ENCODE data around the gene RASA3. TPM values are rescaled to one million over a fixed set of nuclear protein-coding genes. Genes with fewer than 3 reads are reported as not detected.
A peak's percentile ranks its signal among the peaks of the same experiment; 100 is the strongest.
"Not testable (repeated sequence)": the region's sequence is repeated elsewhere in the genome, so short reads cannot be mapped to it uniquely, and the experiment has no call there.

Gene RASA3
- polyA plus RNA-seq, 1 donor from 2014 or later, result 52.8 TPM

DNA sequence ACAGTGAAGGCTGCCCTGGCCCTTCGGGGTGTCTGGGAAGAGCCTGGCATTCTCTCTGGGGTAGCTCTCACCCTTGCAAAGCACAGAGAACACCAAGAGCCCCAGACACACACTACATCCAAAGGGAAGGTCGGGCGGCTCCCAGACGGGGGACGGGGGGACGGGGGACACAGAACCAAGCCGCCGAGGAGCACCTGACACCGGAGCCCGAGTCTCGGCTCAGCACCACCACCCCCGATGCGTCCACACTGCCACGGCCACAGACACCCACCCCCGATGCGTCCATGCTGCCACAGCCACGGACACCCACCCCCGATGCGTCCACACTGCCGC, 29.2 kb downstream of the RASA3 start:
- H3K9me3 Mint-ChIP-seq, H3K4me3 Mint-ChIP-seq, H3K36me3 Mint-ChIP-seq, H3K27ac Mint-ChIP-seq, H3K27me3 Mint-ChIP-seq: not testable (repeated sequence)
- H3K4me1 Mint-ChIP-seq, result peaks cover 4 to 24% (median 7%) of the 10 kb centered on the region in 3 donors

DNA sequence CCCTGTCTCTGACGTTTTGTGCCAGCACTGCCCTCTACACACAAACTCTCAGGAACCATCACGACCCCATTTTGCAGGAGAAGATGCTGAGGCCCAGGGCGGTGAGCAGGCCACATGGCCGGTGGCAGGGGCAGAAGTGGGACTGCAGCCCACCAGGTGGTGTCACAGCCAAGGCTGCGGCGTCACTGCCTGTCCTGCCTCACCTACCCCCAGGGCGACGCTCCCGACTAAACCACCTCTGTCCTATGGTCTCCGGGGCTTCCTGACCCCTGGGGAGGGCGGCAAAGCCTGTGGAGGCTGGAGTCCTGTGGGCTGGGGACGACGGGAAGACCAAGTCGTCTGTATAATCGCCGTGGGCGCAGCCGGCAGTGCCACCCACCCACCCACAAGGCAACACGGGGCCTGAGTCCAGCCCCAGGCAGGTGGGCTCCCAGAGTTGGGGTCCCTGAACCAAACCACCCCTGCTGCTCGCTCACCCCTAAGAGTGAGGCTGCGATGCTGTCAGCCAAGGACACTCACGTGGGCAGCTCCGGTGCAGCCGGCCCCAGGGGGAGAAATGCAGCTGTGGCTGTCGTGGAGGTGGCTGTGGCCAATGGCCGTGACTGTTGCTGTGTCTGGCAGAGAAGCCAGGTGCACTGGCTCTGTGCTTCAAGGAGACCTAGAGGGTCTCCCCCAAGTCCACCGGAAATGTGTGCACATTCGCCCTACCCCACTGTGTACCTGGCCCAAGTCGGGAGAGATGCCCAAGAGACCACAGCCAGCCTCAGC, 29.7 kb downstream of the RASA3 start:
- Mint-ChIP-seq H3K27me3 (no peaks in the 10 kb centered on the region), H3K27ac (no peak overlapping the region), H3K4me3 (no peak overlapping the region), H3K36me3 (no peaks in the 10 kb centered on the region), H3K4me1 (peaks cover 4 to 25% (median 8%) of the 10 kb centered on the region in 3 donors), H3K9me3 (no peaks in the 10 kb centered on the region)

GRCh38 chr13:114102131-114102520, 30.3 kb downstream of the RASA3 start:
- H3K27ac Mint-ChIP-seq, result no peak overlapping the region
- peaks cover 9 to 25% (median 13%) of the 10 kb centered on the region in 3 donors for H3K4me1 Mint-ChIP-seq
- no peaks in the 10 kb centered on the region for H3K9me3 Mint-ChIP-seq
- H3K36me3 Mint-ChIP-seq, result no peaks in the 10 kb centered on the region
- H3K4me3 Mint-ChIP-seq, result peak overlapping the region in 1 of 4 donors; percentile 41
- no peaks in the 10 kb centered on the region for H3K27me3 Mint-ChIP-seq

DNA sequence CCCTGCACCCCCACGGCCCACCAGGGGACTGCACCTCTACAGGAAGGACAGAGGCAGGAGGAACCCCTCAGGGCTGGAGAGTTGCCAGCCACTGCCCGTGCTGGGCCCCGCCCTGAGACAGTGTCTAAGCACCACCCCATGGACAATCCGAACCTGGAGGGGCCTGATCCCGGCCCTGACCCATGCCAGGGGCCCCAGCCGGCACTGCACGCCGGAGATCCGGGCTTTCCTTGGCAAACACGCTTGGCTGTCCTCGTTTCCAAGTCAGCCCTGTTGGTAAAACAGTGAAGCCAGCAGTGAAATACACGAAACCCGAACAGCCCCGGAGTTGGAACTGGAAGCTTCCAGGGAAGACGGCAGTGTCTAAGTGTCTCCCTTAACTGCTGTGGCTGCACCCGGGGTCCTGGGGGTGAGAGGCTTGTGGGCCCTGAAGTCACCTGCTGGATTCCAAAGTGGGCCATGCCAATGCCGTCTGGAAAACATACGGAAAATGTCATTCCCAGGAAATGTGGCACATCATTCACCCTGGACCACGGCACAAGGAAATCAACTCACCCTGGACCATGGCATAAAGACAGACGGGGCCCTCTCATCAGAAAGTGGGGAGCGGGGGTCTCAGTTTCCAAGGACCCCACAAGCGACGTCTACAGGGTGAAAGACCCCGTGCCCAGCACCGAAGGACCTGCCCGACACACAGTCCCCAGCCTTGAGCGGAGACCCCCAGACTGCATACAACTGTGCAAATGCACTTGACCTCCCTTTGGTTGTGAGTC, 30.9 kb downstream of the RASA3 start:
- H3K27ac Mint-ChIP-seq, result peak overlapping the region in 2 of 3 donors; percentile 10 to 47
- H3K4me1 Mint-ChIP-seq, result peaks cover 15 to 28% (median 18%) of the 10 kb centered on the region in 3 donors
- H3K36me3 Mint-ChIP-seq, result no peaks in the 10 kb centered on the region
- H3K27me3 Mint-ChIP-seq, result no peaks in the 10 kb centered on the region
- H3K4me3 Mint-ChIP-seq, result peak overlapping the region in 1 of 4 donors; percentile 41
- H3K9me3 Mint-ChIP-seq, result no peaks in the 10 kb centered on the region

DNA sequence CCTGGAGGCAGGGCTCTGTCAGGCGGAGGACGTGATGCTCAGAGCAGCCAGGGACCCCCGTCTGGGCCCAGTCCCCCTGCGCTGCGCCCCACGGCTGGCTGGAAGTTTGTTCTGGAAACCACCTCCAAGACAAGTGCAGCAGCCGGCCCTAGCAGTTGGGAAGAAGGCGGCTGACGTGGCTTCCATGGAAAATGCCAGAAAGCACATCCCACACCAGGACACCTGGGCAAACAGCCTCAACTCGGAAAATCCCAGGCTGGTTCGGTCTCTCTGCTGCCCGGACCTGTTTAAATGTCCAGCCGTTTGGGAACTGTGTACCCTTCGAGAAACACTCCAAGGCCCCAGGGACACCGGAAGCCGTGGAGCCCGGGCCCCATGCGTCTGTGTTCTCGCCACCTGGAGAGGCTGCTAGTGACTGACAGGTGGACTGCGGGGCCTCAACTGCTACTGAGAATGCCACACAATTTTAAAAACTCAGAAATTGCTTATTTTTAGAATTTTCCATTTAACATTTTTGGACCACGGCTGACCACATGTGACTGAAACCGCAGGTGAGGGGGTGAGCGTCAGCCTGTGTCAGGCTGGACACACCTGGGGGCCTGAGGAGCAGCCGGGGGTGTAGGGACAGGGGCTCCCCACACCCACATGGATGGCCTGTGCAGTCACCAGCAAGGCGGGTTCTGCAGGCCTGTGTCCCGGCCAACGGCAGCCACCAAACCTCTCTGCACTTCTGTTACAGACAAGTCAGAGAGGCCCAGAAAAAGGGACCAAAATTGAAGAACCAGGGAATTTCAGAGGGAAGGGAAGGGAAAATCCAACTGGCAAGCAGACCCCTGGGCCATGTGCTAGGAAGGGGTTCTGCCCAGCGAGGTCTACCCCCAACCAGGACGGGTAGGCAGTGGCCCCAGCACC, 31.7 kb downstream of the RASA3 start:
- H3K4me1 Mint-ChIP-seq, result peaks cover 12 to 27% (median 26%) of the 10 kb centered on the region in 3 donors
- no peaks in the 10 kb centered on the region for H3K36me3 Mint-ChIP-seq
- H3K27me3 Mint-ChIP-seq, result no peaks in the 10 kb centered on the region

DNA sequence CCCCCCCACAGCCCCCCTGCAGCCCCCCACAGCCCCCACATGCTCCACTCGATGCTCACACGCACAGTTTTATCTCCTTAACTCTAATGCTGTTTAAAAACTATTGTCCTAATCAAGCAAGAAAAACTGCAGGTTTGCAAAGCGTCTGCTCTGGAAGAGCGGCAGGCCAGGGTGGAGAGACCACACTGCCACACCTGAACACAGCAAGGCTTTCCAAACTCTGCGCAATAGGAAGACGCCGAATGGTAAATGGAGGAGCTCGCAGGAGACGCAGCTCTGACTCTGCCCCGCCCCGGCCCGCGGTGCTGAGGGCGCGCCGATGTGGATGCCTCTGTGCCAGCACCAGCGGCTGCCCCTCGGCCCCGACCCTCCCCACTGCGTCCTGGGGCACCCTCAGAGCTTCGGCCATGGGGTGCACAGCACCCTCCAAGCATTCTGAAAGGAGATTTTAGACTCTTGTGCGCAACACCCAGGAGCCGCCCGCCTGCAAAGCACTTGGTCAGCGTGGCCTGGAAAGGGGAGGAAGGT, 32.4 kb downstream of the RASA3 start:
- Mint-ChIP-seq H3K4me3 (peak overlapping the region in 3 of 4 donors; percentile 27 to 55 (median 48)), H3K27me3 (no peaks in the 10 kb centered on the region), H3K9me3 (no peaks in the 10 kb centered on the region), H3K27ac (peak overlapping the region in 2 of 3 donors; percentile 48 to 52), H3K36me3 (no peaks in the 10 kb centered on the region), H3K4me1 (peaks cover 12 to 31% (median 29%) of the 10 kb centered on the region in 3 donors)

More for the DNA sequence above, 31.7 kb downstream of the RASA3 start:
- Mint-ChIP-seq H3K27ac (peak overlapping the region in 2 of 3 donors; percentile 48 to 52), H3K4me3 (peak overlapping the region in 1 of 4 donors; percentile 48), H3K9me3 (no peaks in the 10 kb centered on the region)

- Mint-ChIP-seq H3K9me3 (peaks cover 0 to 2% (median 0%) of the 10 kb centered on the region in 3 donors), H3K4me3 (no peak overlapping the region), H3K27ac (peak overlapping the region in 1 of 3 donors; percentile 46), H3K36me3 (no peaks in the 10 kb centered on the region), H3K4me1 (peaks cover 12 to 35% (median 25%) of the 10 kb centered on the region in 3 donors), H3K27me3 (no peaks in the 10 kb centered on the region)
Measured at GRCh38 chr13:114099191-114099590, 33.2 kb downstream of the RASA3 start.

- Mint-ChIP-seq H3K4me3 (peak overlapping the region in 1 of 4 donors; percentile 74), H3K27ac (peak overlapping the region in 1 of 3 donors; percentile 28), H3K4me1 (peaks cover 12 to 36% (median 26%) of the 10 kb centered on the region in 3 donors)
- H3K36me3 Mint-ChIP-seq, H3K27me3 Mint-ChIP-seq, H3K9me3 Mint-ChIP-seq: not testable (repeated sequence)
Measured at GRCh38 chr13:114098689-114099056, 33.8 kb downstream of the RASA3 start.

DNA sequence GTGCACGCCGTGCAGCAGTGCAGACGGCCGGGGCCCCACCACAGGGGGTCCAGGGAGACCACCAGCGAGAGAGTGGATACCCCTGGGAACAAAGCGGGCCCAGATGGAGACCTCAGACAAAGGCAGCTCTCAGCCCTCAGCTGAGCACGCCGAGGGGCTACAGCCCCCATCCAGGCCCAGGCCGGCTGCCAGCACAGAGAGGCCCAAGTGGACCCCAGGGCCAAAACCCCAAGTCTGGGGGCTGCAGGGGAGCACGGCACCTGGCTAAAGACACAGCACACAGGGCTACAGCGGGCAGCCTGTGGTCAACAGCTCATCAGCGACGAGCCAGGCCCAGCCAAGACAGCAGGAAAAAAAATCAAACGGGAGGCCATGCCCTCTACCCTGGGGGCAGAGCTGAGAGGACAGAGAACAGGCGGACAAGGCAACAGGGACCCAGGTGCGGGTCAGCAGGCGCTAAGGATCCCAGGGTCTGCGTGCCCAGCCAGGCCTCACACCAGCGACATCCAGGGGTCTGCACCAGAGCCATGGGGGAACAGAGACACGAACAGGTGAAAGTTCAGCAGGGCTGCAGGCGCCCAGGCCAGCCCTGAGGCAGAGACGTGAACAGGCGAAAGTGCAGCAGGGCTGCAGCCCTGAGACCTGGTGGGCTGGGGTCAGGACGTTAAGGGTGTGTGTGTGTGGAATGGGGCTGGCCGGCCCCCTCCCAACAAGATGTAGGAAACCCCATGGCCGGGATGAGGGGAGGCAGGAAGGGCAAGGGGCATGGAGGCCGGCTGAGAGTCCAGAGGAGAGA, 34.3 kb downstream of the RASA3 start:
- Mint-ChIP-seq H3K4me3 (peak overlapping the region in 2 of 4 donors; percentile 74 to 76), H3K27ac (peak overlapping the region in 1 of 3 donors; percentile 67), H3K9me3 (peaks cover 0 to 11% (median 4%) of the 10 kb centered on the region in 3 donors), H3K4me1 (peaks cover 17 to 38% (median 28%) of the 10 kb centered on the region in 3 donors), H3K36me3 (peaks cover 5% of the 10 kb centered on the region), H3K27me3 (no peaks in the 10 kb centered on the region)

DNA sequence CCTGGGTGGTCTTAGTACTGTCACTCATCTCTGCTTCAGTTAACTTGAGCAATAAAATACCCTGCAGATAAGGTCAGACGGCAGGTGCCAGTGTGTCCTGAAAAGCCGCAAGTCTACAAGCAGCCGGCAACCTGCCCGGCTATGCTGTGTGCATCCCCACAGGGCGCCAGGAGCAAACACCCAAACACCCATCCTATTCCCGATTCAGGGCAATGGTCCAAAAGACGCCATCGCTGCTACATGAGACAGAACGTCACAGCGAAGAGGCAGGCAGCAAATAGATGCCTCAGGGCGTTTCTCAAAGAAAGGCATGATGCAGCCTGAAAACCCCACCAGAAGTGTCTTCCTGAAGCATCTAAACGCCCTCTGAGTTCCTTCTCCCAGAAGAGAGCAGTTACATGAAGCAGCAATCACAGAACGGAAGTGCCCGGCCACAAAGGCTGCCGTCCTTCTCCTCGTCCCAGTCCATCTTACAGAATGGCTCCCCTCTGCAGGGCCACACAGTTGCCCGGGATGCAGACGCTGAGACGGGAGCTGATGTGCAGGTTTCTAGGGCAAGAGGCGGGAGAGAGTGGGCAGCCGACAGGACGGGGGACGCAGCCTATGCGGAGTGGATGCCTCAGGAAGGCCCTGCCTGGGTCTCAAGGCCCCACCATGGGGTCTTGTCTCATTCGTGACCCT, 35.1 kb downstream of the RASA3 start:
- H3K27ac Mint-ChIP-seq, result peak overlapping the region in 2 of 3 donors; percentile 31 to 67
- peaks cover 6% of the 10 kb centered on the region for H3K36me3 Mint-ChIP-seq
- H3K27me3 Mint-ChIP-seq, result no peaks in the 10 kb centered on the region
- peaks cover 17 to 38% (median 28%) of the 10 kb centered on the region in 3 donors for H3K4me1 Mint-ChIP-seq
- peak overlapping the region in 2 of 4 donors; percentile 9 to 89 for H3K4me3 Mint-ChIP-seq
- H3K9me3 Mint-ChIP-seq, result peaks cover 0 to 11% (median 4%) of the 10 kb centered on the region in 3 donors

- Mint-ChIP-seq H3K4me1 (peaks cover 22 to 38% (median 30%) of the 10 kb centered on the region in 3 donors), H3K36me3 (peaks cover 10% of the 10 kb centered on the region), H3K27me3 (no peaks in the 10 kb centered on the region), H3K9me3 (peaks cover 3 to 11% (median 6%) of the 10 kb centered on the region in 3 donors), H3K27ac (peak overlapping the region in 1 of 3 donors; percentile 67), H3K4me3 (peak overlapping the region in 2 of 4 donors; percentile 9 to 89)
Measured at GRCh38 chr13:114096811-114097211, 35.6 kb downstream of the RASA3 start.

GRCh38 chr13:114096031-114096485, 36.4 kb downstream of the RASA3 start:
- Mint-ChIP-seq H3K4me1 (peaks cover 23 to 38% (median 31%) of the 10 kb centered on the region in 3 donors), H3K36me3 (peaks cover 10% of the 10 kb centered on the region), H3K4me3 (peak overlapping the region in 1 of 4 donors; percentile 54), H3K9me3 (peaks cover 7 to 11% (median 11%) of the 10 kb centered on the region in 3 donors), H3K27ac (no peak overlapping the region), H3K27me3 (no peaks in the 10 kb centered on the region)

DNA sequence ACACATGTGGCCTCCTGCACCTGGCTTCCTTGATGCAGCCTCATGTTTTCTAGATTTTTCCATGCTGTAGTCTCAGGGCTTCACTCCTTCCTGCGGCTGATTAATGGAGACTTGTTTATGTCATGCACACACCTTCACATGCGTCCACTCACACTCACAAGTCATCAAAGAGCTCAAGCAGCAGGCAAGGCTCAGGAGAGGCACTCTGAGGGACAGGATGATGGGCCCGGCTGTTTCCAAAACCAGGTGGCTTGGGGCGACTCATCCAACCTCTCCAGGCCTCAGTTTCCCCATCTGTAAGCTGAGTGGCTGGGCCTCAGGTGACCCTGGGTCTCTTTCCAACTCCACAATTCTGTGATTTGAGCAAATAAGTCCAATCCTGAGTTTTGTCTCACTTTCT, 36.9 kb downstream of the RASA3 start:
- H3K9me3 Mint-ChIP-seq, result peaks cover 7 to 11% (median 11%) of the 10 kb centered on the region in 3 donors
- H3K4me1 Mint-ChIP-seq, result peaks cover 29 to 40% (median 31%) of the 10 kb centered on the region in 3 donors
- peaks cover 10% of the 10 kb centered on the region for H3K36me3 Mint-ChIP-seq
- peak overlapping the region; percentile 10 to 48 (median 40) for H3K27ac Mint-ChIP-seq
- peak overlapping the region in 1 of 4 donors; percentile 83 for H3K4me3 Mint-ChIP-seq
- H3K27me3 Mint-ChIP-seq, result no peaks in the 10 kb centered on the region
